HepG2 (cell line): ENCODE results near the gene RPL18. TPM values are rescaled to one million over a fixed set of nuclear protein-coding genes. Genes with fewer than 3 reads are reported as not detected.

Source experiments
- EED ChIP-seq: sonication (generic); formaldehyde crosslinking; IDR thresholded peaks from 2 replicates; pipeline ENCODE4 v1.5.0; 2020; ENCODE audit warnings: mild to moderate bottlenecking, missing genetic modification reagents
- GFI1 ChIP-seq: sonication (generic); formaldehyde crosslinking; IDR thresholded peaks from 2 replicates; pipeline ENCODE4 v1.5.0; 2020; ENCODE audit warnings: missing genetic modification reagents, mild to moderate bottlenecking, borderline replicate concordance
- JUN ChIP-seq: sonication (generic); formaldehyde crosslinking; IDR thresholded peaks from 2 replicates; pipeline ENCODE4 v1.4.0; 2020; ENCODE audit warnings: mild to moderate bottlenecking, missing genetic modification reagents
- polyA plus RNA-seq, 8 experiments: library from polyadenylated mRNA; depleted of rRNA in 3 of 8; stranded (reverse) in 7 of 8; unstranded in 1 of 8; fragments of >200 nt; fragmentation: Illumina TruSeq in 4 of 8; extraction: Trizol in 4 of 8; gene quantifications; 2 replicates each; pipeline versions ENCODE4 v1.2.1 to v1.2.3, GENCODE V29; 2011 to 2016; ENCODE audit warnings: low read depth in 4 of 8, missing spikeins in 1 of 8, mixed read lengths in 1 of 8; ENCODE audit not compliant: insufficient read depth in 1 of 8
- total RNA-seq, 5 experiments: library from RNA; depleted of rRNA; stranded (reverse); fragments of >200 nt; fragmentation: Illumina TruSeq; extraction: Trizol; gene quantifications; 2 replicates each; pipeline ENCODE4 v1.2.3, GENCODE V29; 2016; ENCODE audit warnings: low read depth in 1 of 5
- TF ChIP-seq, protein P1 (sequence below): sonication (generic); formaldehyde crosslinking; IDR thresholded peaks from 2 replicates; pipeline ENCODE4 v1.5.1; 2020; ENCODE audit warnings: mild to moderate bottlenecking, missing genetic modification reagents, borderline replicate concordance
- TF ChIP-seq, protein P2 (sequence below): sonication (generic); formaldehyde crosslinking; IDR thresholded peaks from 2 replicates; pipeline ENCODE4 v1.5.1; 2020; ENCODE audit warnings: mild to moderate bottlenecking, missing genetic modification reagents, borderline replicate concordance
- TF ChIP-seq, protein P3 (sequence below), 2 experiments: IDR thresholded peaks; 2 replicates each; pipeline ENCODE4 v1.6.1; 2011 to 2012; ENCODE audit warnings: low read length in 2 of 2, borderline replicate concordance in 1 of 2, low read depth in 1 of 2, mild to moderate bottlenecking in 1 of 2, moderate library complexity in 1 of 2
- TF ChIP-seq, protein P4 (sequence below): IDR thresholded peaks from 2 replicates; pipeline ENCODE4 v1.4.0; 2020; ENCODE audit warnings: mild to moderate bottlenecking, missing genetic modification reagents
- TF ChIP-seq, protein P5 (sequence below): sonication (generic); formaldehyde crosslinking; IDR thresholded peaks from 2 replicates; pipeline ENCODE4 v1.8.0; 2022; ENCODE audit warnings: missing genetic modification reagents, mild to moderate bottlenecking, moderate library complexity, borderline replicate concordance
- TF ChIP-seq, protein P6 (sequence below): sonication (generic); formaldehyde crosslinking; IDR thresholded peaks from 2 replicates; pipeline ENCODE4 v1.4.0; 2020; ENCODE audit warnings: low read depth, mild to moderate bottlenecking, missing genetic modification reagents

Gene RPL18
- total and polyA plus RNA-seq, 2 of the 13 experiments (the other 11 are each of a cell fraction or from before 2014, with no cell fraction given), result 1,485 to 1,639 TPM

GRCh38 chr19:48637449-48637947 is 18.5 kb upstream of the RPL18 start (continued):
- TF ChIP-seq, protein P1, sequence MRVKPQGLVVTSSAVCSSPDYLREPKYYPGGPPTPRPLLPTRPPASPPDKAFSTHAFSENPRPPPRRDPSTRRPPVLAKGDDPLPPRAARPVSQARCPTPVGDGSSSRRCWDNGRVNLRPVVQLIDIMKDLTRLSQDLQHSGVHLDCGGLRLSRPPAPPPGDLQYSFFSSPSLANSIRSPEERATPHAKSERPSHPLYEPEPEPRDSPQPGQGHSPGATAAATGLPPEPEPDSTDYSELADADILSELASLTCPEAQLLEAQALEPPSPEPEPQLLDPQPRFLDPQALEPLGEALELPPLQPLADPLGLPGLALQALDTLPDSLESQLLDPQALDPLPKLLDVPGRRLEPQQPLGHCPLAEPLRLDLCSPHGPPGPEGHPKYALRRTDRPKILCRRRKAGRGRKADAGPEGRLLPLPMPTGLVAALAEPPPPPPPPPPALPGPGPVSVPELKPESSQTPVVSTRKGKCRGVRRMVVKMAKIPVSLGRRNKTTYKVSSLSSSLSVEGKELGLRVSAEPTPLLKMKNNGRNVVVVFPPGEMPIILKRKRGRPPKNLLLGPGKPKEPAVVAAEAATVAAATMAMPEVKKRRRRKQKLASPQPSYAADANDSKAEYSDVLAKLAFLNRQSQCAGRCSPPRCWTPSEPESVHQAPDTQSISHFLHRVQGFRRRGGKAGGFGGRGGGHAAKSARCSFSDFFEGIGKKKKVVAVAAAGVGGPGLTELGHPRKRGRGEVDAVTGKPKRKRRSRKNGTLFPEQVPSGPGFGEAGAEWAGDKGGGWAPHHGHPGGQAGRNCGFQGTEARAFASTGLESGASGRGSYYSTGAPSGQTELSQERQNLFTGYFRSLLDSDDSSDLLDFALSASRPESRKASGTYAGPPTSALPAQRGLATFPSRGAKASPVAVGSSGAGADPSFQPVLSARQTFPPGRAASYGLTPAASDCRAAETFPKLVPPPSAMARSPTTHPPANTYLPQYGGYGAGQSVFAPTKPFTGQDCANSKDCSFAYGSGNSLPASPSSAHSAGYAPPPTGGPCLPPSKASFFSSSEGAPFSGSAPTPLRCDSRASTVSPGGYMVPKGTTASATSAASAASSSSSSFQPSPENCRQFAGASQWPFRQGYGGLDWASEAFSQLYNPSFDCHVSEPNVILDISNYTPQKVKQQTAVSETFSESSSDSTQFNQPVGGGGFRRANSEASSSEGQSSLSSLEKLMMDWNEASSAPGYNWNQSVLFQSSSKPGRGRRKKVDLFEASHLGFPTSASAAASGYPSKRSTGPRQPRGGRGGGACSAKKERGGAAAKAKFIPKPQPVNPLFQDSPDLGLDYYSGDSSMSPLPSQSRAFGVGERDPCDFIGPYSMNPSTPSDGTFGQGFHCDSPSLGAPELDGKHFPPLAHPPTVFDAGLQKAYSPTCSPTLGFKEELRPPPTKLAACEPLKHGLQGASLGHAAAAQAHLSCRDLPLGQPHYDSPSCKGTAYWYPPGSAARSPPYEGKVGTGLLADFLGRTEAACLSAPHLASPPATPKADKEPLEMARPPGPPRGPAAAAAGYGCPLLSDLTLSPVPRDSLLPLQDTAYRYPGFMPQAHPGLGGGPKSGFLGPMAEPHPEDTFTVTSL (CRISPR knock-in tag), result no peak
- TF ChIP-seq, protein P2, sequence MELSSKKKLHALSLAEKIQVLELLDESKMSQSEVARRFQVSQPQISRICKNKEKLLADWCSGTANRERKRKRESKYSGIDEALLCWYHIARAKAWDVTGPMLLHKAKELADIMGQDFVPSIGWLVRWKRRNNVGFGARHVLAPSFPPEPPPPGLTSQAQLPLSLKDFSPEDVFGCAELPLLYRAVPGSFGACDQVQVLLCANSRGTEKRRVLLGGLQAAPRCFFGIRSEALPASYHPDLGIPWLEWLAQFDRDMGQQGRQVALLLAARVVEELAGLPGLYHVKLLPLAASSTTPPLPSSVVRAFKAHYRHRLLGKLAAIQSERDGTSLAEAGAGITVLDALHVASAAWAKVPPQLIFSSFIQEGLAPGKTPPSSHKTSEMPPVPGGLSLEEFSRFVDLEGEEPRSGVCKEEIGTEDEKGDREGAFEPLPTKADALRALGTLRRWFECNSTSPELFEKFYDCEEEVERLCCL (CRISPR knock-in tag), result no peak
- TF ChIP-seq GFI1 (peak; percentile 78; the same call in 1 of the 2 replicates), EED (CRISPR knock-in tag) (peak; percentile 70; the same call in 1 of the 2 replicates), JUN (CRISPR knock-in tag) (peak; percentile 84)
- TF ChIP-seq, protein P3, sequence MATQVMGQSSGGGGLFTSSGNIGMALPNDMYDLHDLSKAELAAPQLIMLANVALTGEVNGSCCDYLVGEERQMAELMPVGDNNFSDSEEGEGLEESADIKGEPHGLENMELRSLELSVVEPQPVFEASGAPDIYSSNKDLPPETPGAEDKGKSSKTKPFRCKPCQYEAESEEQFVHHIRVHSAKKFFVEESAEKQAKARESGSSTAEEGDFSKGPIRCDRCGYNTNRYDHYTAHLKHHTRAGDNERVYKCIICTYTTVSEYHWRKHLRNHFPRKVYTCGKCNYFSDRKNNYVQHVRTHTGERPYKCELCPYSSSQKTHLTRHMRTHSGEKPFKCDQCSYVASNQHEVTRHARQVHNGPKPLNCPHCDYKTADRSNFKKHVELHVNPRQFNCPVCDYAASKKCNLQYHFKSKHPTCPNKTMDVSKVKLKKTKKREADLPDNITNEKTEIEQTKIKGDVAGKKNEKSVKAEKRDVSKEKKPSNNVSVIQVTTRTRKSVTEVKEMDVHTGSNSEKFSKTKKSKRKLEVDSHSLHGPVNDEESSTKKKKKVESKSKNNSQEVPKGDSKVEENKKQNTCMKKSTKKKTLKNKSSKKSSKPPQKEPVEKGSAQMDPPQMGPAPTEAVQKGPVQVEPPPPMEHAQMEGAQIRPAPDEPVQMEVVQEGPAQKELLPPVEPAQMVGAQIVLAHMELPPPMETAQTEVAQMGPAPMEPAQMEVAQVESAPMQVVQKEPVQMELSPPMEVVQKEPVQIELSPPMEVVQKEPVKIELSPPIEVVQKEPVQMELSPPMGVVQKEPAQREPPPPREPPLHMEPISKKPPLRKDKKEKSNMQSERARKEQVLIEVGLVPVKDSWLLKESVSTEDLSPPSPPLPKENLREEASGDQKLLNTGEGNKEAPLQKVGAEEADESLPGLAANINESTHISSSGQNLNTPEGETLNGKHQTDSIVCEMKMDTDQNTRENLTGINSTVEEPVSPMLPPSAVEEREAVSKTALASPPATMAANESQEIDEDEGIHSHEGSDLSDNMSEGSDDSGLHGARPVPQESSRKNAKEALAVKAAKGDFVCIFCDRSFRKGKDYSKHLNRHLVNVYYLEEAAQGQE (IDR thresholded peaks at IDR 0.05; ENCODE audit: borderline replicate concordance in 1 of 2, low read depth in 1 of 2, low read length in 2 of 2), result no peak
- TF ChIP-seq, protein P4, sequence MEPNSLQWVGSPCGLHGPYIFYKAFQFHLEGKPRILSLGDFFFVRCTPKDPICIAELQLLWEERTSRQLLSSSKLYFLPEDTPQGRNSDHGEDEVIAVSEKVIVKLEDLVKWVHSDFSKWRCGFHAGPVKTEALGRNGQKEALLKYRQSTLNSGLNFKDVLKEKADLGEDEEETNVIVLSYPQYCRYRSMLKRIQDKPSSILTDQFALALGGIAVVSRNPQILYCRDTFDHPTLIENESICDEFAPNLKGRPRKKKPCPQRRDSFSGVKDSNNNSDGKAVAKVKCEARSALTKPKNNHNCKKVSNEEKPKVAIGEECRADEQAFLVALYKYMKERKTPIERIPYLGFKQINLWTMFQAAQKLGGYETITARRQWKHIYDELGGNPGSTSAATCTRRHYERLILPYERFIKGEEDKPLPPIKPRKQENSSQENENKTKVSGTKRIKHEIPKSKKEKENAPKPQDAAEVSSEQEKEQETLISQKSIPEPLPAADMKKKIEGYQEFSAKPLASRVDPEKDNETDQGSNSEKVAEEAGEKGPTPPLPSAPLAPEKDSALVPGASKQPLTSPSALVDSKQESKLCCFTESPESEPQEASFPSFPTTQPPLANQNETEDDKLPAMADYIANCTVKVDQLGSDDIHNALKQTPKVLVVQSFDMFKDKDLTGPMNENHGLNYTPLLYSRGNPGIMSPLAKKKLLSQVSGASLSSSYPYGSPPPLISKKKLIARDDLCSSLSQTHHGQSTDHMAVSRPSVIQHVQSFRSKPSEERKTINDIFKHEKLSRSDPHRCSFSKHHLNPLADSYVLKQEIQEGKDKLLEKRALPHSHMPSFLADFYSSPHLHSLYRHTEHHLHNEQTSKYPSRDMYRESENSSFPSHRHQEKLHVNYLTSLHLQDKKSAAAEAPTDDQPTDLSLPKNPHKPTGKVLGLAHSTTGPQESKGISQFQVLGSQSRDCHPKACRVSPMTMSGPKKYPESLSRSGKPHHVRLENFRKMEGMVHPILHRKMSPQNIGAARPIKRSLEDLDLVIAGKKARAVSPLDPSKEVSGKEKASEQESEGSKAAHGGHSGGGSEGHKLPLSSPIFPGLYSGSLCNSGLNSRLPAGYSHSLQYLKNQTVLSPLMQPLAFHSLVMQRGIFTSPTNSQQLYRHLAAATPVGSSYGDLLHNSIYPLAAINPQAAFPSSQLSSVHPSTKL, result peak; percentile 46
- TF ChIP-seq, protein P5, sequence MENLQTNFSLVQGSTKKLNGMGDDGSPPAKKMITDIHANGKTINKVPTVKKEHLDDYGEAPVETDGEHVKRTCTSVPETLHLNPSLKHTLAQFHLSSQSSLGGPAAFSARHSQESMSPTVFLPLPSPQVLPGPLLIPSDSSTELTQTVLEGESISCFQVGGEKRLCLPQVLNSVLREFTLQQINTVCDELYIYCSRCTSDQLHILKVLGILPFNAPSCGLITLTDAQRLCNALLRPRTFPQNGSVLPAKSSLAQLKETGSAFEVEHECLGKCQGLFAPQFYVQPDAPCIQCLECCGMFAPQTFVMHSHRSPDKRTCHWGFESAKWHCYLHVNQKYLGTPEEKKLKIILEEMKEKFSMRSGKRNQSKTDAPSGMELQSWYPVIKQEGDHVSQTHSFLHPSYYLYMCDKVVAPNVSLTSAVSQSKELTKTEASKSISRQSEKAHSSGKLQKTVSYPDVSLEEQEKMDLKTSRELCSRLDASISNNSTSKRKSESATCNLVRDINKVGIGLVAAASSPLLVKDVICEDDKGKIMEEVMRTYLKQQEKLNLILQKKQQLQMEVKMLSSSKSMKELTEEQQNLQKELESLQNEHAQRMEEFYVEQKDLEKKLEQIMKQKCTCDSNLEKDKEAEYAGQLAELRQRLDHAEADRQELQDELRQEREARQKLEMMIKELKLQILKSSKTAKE (CRISPR knock-in tag), result peak; percentile 62; the same call in 1 of the 2 replicates
- TF ChIP-seq, protein P6, sequence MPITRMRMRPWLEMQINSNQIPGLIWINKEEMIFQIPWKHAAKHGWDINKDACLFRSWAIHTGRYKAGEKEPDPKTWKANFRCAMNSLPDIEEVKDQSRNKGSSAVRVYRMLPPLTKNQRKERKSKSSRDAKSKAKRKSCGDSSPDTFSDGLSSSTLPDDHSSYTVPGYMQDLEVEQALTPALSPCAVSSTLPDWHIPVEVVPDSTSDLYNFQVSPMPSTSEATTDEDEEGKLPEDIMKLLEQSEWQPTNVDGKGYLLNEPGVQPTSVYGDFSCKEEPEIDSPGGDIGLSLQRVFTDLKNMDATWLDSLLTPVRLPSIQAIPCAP, result peak; percentile 91
